GF-D8 (cell line): ENCODE measurements around the gene WDR33.
"Not testable (repeated sequence)": the region's sequence is repeated elsewhere in the genome, so short reads cannot be mapped to it uniquely, and the experiment has no call there.

Experiments used
- DNase-seq: peaks from one replicate; lab custom pipeline; 2025; lab: John Stamatoyannopoulos, UW

Gene WDR33

DNA sequence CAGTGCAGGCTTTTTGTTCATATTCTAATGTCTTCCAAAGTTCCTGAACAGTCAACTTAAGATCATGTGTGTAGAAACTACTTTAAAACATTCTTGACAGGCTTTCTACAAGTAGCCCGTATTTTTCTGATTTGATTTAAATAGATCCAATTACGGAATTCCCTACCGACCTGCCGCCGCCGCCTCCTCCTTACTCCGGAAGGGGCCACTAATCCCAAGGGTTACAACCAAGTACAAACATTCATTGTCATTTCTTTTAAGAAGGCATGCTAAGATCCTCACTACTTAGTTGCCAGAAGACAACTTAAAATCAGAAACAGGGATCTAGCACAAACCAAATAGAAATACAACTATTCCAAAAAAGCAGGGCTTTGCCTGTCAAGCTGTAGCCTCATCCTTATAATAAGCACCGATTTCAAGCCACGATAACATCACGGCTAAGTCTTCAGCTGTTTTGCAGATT is 784 bp downstream of the WDR33 start:
- DNase-seq, result no peak

GRCh38 chr2:127807678-127808353 is 3.2 kb downstream of the WDR33 start:
- no peak for DNase-seq

DNA sequence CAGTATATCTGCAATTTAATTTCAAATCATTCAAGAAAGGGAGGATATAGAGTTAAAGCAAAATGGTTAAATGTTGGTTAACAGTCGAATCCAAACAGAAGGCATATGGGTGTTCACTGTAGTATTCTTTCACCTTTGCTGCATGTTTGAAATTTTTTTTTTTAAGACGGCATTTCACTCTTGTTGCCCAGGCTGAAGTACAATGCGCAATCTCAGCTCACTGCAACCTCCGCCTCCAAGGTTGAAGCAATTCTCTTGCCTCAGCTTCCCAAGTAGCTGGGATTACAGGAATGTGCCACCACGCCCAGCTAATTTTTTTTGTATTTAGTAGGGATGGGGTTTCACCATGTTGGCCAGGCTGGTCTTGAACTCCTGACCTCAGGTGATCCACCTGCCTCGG is 4.1 kb downstream of the WDR33 start:
- DNase-seq, result not testable (repeated sequence)

GRCh38 chr2:127805491-127805890 is 5.5 kb downstream of the WDR33 start:
- DNase-seq, result no peak

- DNase-seq, result no peak
These were observed 11.0 kb downstream of the WDR33 start for GRCh38 chr2:127799926-127800325.

DNA sequence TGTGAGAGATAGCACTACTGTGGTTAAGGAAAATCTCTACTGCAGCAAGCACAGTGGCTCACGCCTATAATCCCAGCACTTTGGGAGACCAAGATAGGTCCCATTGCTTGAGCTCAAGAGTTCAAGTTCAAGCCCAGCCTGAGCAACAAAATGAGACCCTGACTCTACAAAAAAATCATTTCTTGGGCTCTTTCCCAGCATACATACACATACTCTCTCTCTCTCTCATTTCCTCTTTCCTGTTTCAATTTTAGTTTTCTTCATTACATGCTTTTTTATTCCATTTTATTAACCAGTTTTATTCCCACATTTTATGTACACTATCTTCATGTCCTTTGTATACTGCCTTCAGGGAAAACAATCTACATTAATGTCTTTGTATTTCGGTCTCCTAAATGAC is 14.6 kb downstream of the WDR33 start:
- no peak for DNase-seq

DNA sequence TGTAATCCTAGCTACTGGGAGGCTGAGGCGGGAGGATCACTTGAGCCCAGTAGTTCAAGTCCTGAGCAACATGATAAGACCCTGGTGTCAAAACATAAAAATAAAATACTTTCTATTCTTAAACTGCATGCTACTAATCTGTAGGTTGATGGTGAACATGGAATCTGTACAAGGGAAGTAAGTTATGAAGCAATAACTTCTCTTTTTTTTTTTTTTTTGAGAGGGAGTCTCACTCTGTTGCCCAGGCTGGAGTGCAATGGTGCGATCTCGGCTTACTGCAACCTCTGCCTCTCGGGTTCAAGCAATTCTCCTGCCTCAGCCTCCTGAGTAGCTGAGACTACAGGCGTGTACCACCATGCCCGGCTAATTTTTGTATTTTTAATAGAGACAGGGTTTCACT is 16.1 kb downstream of the WDR33 start:
- not testable (repeated sequence) for DNase-seq

DNA sequence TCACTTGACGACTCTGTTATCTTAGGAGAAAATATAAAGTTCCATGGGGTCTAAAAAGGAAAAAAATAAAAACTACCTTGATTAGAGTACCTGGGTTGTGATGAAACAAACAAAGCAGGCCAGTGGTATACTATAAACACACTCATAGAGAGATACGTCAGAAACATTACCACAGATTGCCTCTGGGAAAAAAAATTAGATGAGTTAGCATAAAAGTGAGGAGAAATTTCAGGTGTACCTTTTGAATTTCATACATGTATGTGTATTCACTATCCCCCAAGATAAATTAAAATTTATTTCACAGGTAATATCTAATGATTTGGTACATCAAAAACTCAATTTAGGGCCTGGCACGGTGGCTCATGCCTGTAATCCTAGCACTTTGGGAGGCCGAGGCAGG is 18.2 kb downstream of the WDR33 start:
- no peak for DNase-seq

GRCh38 chr2:127790694-127791529 is 20.1 kb downstream of the WDR33 start:
- DNase-seq, result no peak

DNA sequence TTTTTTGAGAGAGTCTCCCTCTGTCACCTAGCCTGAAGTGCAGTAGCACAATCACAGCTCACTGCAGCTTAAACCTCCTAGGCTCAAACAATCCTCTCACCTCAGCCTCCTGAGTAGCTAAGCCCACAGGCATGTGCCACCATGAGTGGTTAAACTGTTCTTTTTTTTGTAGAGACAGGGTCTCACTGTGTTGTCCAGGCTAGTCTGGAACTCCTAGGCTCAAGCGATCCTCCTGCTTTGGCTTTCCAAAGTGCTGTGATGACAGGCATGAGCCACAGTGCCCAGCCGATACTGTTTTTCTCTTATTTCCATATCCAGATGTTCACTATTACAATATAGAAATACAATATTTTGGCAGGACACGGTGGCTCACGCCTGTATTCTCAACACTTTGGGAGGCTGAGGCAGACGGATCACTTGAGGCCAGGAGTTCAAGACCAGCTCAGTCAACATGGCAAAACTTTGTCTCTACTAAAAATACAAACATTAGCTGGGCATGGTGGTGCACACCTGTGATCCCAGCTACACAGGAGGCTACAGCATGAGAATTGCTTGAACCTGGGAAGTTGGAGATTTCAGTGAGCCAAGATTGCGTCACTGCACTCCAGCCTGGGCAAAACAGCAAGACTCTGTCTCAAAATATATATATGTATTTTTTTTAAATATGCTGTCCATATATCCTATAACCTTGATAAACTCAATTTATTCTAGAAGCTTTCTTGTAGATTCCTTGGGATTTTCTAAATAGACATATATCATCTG is 24.7 kb downstream of the WDR33 start:
- no peak for DNase-seq

DNA sequence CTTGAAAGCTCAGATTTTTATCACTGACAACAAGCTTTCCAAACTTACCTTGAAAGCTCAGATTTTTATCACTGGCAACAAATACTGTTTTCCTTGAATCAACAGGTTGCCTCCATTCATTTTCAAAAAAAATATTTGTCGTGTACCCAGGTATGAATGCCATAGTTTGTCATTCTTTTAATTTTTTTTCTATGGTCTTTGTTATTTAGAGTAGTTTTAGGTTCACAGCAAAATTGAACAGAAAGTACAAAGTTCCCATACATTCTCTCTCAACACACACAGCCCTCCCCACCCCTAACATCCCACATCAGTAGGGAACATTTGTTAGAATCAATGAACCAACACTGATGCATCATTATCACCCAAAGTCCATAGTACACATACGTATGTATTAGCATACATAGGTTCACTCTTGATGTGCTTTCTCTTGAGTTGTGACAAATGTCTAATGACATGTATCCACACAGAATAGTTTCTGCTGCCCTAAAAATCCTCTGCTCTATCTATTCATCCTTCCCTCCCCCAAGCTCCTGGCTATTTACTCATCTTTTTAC is 25.9 kb downstream of the WDR33 start:
- DNase-seq, result no peak

GRCh38 chr2:127783101-127783500 is 27.9 kb downstream of the WDR33 start:
- no peak for DNase-seq

- DNase-seq, result no peak
These were observed 32.1 kb downstream of the WDR33 start for GRCh38 chr2:127778850-127779249.

GRCh38 chr2:127778447-127778846 is 32.5 kb downstream of the WDR33 start:
- DNase-seq, result no peak

DNA sequence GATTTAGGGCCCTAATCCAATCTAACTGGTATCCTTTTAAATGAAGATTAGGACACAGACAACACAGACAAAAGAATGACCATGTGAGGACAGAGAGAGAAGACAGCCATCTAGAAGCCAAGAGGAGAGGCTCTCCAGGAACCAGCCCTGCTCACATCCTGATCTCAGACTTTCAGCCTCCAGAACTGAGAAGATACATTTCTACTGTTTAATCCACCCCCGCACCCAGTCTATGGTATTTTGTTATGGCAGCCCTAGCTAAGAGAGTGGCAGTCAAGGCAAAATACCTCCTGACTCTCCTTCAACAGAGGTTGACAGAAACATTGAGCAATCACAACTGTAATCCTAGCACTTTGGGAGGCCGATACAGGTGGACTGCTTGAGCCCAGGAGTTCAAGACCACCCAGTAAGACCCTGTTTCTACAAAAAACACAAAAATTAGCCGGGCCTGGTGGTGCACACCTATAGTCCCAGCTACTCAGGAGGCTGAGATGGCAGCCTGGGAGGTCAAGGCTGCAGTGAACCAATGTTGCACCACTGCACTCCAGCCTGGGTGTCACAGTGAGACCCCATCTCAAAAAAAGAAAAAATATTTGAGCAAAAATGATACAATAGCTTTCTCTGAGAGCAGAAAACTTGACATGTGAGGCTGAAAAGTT is 34.7 kb downstream of the WDR33 start:
- DNase-seq, result no peak

DNA sequence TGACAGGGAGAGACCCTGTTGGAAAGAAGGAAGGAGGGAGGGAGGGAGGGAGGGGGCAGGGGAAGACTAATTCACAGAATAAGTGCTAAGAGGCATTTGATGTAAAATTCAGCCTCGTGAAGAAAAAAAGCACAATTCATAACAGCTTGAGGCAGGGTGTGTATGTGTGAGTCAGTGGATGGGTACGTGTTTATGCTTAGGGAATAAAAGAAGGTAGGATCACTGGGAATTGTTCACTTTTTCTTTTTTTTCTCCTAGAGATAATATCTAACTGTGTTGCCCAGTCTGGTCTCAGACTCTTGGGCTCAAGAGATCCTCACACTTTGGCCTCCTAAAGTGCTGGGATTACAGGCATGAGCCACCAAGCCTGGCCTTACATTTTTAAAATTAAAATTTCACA is 39.2 kb downstream of the WDR33 start:
- no peak for DNase-seq

- no peak for DNase-seq
These were observed 39.8 kb downstream of the WDR33 start for GRCh38 chr2:127770973-127771735.

DNA sequence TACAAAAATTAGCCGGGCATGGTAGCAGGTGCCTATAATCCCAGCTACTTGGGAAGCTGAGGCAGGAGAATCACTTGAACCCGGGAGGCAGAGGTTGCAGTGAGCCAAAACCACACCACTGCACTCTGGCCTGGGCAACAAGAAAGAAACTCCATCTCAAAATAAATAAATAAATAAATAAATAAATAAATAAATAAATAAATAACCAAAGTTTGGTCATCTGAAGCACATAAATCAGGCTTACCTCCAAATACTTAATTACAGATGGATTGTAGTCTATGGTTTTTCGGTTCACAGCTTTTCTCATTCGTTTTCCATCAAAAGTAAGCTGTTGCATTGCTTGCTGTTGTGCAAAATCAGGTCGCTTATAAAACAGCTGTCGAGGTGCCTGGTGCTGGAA is 40.4 kb downstream of the WDR33 start:
- DNase-seq, result not testable (repeated sequence)

- DNase-seq, result no peak
These were observed 41.4 kb downstream of the WDR33 start for GRCh38 chr2:127769587-127769986.

GRCh38 chr2:127768775-127769479 is 42.0 kb downstream of the WDR33 start:
- no peak for DNase-seq
